ENCODE measurements around the gene A4GALT. TPM values are rescaled to one million over a fixed set of nuclear protein-coding genes. Genes with fewer than 3 reads are reported as not detected.

The A4GALT gene
- total and polyA plus RNA-seq, 10 of the 15 experiments (the other 5 are each of a cell fraction or from before 2014, with no cell fraction given), result 0.04 to 3.9 (median 2.3) TPM; not detected in 1

- TF ChIP-seq ZBTB40 (IDR thresholded peaks at IDR 0.05; ENCODE audit: borderline replicate concordance), result no peak
- no peak for TF ChIP-seq WRNIP1 (IDR thresholded peaks at IDR 0.05; ENCODE audit: borderline replicate concordance, low read depth, low read length)
- no peak for TF ChIP-seq MYC (IDR thresholded peaks at IDR 0.05; ENCODE audit: insufficient read depth, insufficient read length, insufficient replicate concordance, low read length, severe bottlenecking)
- TF ChIP-seq SIN3A (IDR thresholded peaks at IDR 0.05; ENCODE audit: low read depth, low read length), result no peak
- TF ChIP-seq ZBTB4 (CRISPR knock-in tag; IDR thresholded peaks at IDR 0.05), result no peak
- TF ChIP-seq FOXM1 (IDR thresholded peaks at IDR 0.05; ENCODE audit: low read depth, low read length), result no peak
- no peak for TF ChIP-seq SP1 (IDR thresholded peaks at IDR 0.05; ENCODE audit: low read depth, low read length)
- no peak for TF ChIP-seq ZNF24 (IDR thresholded peaks at IDR 0.05)
- TF ChIP-seq MEF2A (IDR thresholded peaks at IDR 0.05; ENCODE audit: insufficient read depth, low read depth, low read length), result 0 out of 2 replicates have a peak, but pooled peaks have one; percentile 29
- TF ChIP-seq RAD21 (IDR thresholded peaks at IDR 0.05; ENCODE audit: insufficient read depth, low read depth, low read length), result no peak
- TF ChIP-seq MTA2 (IDR thresholded peaks at IDR 0.05; ENCODE audit: low read depth), result peak; percentile 53; the same call in 1 of the 2 replicates
- peak; percentile 53; the same call in 1 of the 2 replicates for TF ChIP-seq PAX5 (IDR thresholded peaks at IDR 0.05; ENCODE audit: borderline replicate concordance, low read depth, low read length)
- peak; percentile 64 to 67; a peak in 3 of 4 replicates for TF ChIP-seq BHLHE40 (IDR thresholded peaks at IDR 0.05; ENCODE audit: borderline replicate concordance in 1 of 2, low read depth in 2 of 2, low read length in 1 of 2)
- no peak for TF ChIP-seq CREM (IDR thresholded peaks at IDR 0.05; ENCODE audit: low read depth)
- TF ChIP-seq PBX3 (IDR thresholded peaks at IDR 0.05; ENCODE audit: insufficient replicate concordance, low read depth, low read length), result peak; percentile 58
- no peak; the same call in 1 of the 2 replicates for TF ChIP-seq BACH1 (IDR thresholded peaks at IDR 0.05; ENCODE audit: borderline replicate concordance)
- no peak for TF ChIP-seq FOXK2 (IDR thresholded peaks at IDR 0.05)
- no peak for TF ChIP-seq SPI1 (IDR thresholded peaks at IDR 0.05; ENCODE audit: borderline replicate concordance, insufficient read depth, low read depth, low read length)
- no peak for TF ChIP-seq IRF3 (IDR thresholded peaks at IDR 0.05)
- TF ChIP-seq IRF4 (IDR thresholded peaks at IDR 0.05; ENCODE audit: low read depth, low read length), result 0 out of 2 replicates have a peak, but pooled peaks have one; percentile 30
- TF ChIP-seq CREB1 (IDR thresholded peaks at IDR 0.05; ENCODE audit: low read depth), result no peak
- TF ChIP-seq NFYB (IDR thresholded peaks at IDR 0.05; ENCODE audit: insufficient read depth, low read depth, low read length), result no peak
These were observed 4.4 kb downstream of the A4GALT start (continued) for GRCh38 chr22:42716221-42716620.
